ENCODE measurements around the gene WNT9A.

The WNT9A gene

DNA sequence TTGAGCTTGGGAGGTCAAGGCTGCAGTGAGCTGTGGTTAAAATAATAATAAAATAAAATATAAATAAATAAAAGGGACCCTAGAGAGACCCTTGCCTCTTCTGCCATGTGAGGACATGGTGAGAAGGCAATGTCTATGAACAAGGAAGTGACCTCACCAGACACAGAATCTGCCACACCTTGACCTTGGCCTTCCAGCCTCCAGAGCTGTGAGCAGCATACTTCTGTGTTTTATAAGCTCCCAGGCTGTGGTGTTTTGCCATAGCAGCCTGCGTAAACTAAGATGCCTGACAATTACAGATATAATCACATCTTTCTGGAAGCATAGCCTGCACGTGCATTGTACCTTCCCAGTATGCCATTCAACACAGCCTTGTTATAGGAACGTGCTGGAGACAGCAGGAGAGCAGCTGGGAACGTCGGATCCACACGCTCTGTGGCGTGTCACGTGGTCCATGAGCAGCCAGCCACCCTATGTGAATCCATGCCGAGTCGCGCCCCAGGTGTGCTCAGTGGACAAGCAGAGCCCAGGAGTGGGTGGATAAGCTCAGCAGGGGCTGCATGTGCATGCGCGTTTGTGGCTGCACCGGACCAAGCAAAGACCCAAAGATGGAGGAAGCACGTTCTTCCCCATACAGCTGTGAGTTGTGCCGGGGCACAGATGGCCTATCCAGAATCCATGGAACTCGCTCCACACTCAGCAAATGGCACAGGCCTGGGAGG is 17.8 kb downstream of the WNT9A start:
- TF ChIP-seq, protein P1, sequence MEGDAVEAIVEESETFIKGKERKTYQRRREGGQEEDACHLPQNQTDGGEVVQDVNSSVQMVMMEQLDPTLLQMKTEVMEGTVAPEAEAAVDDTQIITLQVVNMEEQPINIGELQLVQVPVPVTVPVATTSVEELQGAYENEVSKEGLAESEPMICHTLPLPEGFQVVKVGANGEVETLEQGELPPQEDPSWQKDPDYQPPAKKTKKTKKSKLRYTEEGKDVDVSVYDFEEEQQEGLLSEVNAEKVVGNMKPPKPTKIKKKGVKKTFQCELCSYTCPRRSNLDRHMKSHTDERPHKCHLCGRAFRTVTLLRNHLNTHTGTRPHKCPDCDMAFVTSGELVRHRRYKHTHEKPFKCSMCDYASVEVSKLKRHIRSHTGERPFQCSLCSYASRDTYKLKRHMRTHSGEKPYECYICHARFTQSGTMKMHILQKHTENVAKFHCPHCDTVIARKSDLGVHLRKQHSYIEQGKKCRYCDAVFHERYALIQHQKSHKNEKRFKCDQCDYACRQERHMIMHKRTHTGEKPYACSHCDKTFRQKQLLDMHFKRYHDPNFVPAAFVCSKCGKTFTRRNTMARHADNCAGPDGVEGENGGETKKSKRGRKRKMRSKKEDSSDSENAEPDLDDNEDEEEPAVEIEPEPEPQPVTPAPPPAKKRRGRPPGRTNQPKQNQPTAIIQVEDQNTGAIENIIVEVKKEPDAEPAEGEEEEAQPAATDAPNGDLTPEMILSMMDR (IDR thresholded peaks at IDR 0.05; ENCODE audit: extremely low read depth, missing control alignments): no peak

DNA sequence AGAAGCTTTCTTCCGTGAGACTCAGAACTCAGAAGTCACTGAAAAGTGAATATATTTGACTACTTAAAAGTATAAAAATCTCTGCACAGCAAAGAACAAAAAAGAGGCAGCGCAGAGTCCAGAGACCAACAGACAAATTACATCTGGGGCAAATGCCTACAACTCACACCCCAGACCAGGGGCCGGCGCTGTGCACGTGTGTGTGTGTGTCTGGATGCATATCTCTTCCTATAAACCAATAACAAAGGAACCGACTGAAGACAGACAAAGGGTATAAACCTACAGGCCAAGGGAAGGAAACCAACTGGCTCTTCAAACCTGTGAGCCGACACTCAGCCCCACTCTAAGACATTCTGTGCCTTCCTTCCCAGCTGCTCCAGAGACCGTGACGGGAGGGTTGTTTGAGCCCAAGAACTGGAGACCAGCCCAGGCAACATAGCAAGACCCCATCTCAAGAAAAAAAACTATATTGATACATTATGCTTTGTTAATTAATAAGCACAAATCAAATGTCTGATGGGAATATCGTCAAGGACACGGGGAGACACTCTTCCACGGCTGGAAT is 18.8 kb downstream of the WNT9A start:
- TF ChIP-seq, protein P1 (IDR thresholded peaks at IDR 0.05; ENCODE audit: extremely low read depth, missing control alignments): no peak
- no peak for DNase-seq (ENCODE audit: low spot score)

More for the DNA sequence above, 17.8 kb downstream of the WNT9A start:
- DNase-seq (ENCODE audit: low spot score): no peak

DNA sequence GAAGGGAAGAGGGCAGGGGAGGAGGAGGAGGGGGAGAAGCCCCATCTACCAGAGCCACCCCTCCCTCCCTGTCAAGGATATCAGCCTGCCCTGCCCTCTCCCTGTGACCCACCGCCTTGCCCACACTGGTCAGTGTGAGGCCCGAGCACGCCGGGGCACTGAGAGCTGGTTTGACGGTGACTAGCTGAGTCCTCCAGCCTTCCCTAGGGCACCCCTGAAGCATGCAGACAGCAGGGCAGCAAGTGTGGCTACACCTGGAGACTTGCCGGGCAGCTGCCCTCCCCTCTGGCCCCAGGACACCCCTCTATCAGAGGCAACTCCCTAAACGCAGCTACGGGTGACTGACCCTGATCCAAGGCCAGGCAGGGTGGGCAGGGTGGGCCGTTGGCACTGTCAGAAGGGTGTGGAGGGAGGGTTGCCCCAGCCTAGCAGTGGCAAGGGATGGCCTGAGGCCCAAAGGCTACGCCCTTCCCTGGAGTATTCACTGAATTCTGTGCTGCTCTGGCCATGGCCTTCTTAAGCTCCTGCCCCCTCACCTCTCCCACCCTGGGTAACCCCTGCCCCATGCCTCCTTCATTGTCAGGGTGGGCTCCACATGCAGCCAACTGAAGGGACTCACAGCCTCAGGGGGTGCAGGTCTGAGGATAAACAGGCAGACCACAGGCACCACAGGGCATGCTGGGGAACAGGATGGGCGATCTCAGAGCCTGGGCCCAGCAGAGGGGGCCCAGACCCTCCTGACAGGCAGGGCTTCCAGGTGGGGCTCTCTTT is 19.6 kb downstream of the WNT9A start:
- TF ChIP-seq, protein P1 (IDR thresholded peaks at IDR 0.05; ENCODE audit: extremely low read depth, missing control alignments): no peak
- DNase-seq (ENCODE audit: low spot score): no peak

DNA sequence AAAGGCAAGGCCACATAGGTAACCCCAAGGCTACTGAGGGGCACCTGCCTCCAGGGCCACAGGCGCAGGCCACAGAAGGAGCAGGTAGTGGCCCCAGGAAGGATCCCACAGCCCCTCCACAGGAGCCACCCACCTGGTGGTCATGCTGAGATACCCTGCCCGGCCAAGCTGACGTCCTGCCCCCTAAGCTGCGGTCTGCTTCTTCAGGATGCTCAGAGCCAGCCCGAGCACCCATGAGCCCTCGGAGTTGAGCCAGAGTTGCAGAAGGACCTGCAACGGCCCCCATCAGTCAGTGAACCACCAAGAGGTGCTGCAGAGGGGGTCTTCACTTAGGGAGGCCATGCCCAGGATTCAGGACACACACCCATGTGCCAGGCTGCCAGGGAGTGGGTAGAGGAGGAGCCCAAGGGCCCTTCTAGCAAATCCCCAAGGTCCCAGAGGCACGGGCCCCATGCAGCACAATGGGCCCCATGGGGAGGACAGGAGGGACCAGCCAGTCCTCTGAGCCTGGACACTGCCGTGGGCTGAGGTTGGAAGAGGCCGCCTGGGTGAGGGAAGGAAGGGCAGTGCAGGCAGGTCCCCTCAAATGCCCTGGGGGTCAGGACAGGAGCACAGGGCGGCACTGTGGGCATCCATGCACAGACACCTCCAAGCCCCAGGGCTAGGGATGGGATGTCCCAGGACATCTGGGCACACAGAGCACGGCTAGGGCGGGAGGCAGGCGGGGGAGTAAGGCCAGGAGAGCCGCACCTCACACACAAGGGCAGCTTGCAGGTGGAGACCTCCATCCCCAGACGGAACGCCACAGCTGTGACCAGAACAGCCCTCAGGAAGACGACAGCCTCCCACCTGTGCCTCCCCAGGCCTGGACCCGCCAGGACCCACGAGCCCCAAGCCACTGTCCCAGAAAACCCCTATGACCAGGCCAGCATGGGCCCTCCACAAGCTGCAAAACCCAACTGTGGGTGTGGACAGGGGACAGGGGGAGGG is 20.5 kb downstream of the WNT9A start:
- TF ChIP-seq, protein P1 (IDR thresholded peaks at IDR 0.05; ENCODE audit: extremely low read depth, missing control alignments): no peak
- no peak for DNase-seq (ENCODE audit: low spot score)

DNA sequence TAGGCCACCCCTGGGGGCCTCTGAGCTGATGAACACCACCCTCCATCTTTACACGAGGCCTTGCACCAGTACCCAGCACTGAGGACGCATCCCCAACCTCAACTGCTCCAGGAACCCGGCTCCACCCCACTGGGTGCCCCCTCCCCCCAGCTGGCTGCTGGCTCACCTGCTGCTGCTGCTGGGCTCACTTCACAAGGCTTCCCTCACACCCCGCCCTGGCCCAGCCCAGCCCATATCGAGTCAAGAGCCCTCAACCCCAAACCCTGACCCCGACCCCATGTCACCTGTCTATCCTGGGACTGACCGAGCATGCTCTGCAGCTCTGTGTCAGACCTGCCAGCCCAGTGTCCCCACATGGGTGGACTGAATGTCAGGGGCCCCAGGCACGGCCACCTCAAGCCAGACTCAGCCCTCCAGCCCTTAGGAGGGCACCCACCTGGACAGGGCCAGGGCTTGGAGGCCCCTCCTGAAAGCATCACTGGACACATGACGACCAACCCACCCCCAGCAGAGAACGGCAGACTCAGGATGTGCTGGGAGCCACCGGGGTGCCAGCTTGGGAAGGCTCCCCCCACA is 21.4 kb downstream of the WNT9A start:
- TF ChIP-seq, protein P1 (IDR thresholded peaks at IDR 0.05; ENCODE audit: extremely low read depth, missing control alignments): no peak
- DNase-seq (ENCODE audit: low spot score): no peak

DNA sequence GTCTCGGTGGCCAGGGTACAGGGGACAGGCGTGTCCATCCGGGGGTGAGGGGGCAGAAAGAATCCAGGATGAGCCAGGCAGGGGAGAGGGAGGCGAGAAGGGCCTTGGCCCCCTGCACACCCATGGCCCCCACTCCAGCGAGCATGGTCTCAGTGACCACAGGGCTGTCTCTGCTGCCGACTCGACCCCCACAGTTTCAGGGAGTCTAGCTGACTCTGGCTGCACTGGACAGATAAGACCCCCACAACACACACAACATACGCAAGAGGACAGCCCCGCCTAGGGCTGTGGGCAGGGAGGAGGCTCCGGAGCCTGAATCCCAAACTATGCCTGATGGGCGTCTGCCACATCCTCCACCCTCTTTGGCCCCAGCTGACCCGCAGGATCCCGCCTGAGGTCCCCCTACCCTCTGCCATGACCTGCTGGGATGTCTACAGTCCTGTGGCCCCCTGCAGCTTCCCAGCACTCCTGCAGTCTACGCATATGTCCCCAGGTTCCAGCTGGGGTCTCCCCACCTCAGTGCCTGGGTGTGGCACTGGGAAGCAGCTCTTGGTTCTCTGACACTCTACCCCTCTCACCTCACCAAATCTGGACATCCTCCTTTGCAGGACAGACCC is 22.0 kb downstream of the WNT9A start:
- no peak for DNase-seq (ENCODE audit: low spot score)
- TF ChIP-seq, protein P1 (IDR thresholded peaks at IDR 0.05; ENCODE audit: extremely low read depth, missing control alignments): no peak

Data from GM20000 (cell line).